Hypothalamus (tissue), 51 donors: Measurements from ENCODE around the gene NCL.
"Not testable (repeated sequence)": the region's sequence is repeated elsewhere in the genome, so short reads cannot be mapped to it uniquely, and the experiment has no call there.

Experiments
- DNase-seq, 51 donors: peaks; one replicate each; lab custom pipeline; 2025; lab: John Stamatoyannopoulos, UW

The NCL gene

DNA sequence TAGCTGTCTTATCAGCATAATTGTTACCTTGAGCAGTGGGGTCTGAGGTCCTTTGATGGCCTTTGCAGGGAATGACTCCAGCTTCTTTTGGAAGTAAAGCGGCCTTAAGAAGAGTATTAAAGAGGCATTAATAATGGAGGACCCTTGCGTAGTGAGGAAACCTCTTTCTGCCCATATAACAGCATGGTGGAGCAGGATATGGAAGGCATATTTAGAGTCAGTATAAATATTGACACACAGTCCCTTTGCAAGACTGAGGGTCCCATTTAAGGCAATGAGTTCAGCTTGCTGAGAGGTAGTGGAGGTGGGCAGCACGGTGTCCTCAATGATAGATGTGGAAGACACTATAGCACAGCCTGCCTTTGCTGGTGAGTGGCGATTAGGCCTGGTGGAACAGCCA, 32.7 kb downstream of the NCL start:
- DNase-seq, result no peak

GRCh38 chr2:231430437-231430836, 33.8 kb downstream of the NCL start:
- DNase-seq, result not testable (repeated sequence)

- no peak for DNase-seq
Observed at GRCh38 chr2:231429901-231430300, 34.4 kb downstream of the NCL start.

DNA sequence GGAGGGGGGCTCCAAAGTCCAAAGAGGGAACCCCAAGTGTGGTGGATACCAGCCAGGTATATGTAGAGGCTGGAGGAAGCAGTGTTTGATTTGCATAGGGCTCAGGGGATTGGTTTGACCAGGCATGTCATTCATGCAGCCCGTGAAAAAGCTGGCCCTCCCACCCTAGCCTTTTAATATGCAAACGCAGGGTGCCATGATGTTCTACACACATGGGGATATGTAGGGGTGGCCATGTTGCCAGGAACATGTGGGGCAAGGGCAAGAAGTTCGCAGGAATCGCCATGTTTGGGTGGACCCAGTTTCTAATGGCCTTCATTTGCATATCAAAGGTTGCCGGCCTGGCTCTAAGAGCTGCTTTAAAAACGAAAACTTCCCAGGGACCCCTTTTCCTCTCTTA, 35.1 kb downstream of the NCL start:
- DNase-seq, result no peak

- DNase-seq, result no peak
Observed at GRCh38 chr2:231427116-231427515, 37.2 kb downstream of the NCL start.

DNA sequence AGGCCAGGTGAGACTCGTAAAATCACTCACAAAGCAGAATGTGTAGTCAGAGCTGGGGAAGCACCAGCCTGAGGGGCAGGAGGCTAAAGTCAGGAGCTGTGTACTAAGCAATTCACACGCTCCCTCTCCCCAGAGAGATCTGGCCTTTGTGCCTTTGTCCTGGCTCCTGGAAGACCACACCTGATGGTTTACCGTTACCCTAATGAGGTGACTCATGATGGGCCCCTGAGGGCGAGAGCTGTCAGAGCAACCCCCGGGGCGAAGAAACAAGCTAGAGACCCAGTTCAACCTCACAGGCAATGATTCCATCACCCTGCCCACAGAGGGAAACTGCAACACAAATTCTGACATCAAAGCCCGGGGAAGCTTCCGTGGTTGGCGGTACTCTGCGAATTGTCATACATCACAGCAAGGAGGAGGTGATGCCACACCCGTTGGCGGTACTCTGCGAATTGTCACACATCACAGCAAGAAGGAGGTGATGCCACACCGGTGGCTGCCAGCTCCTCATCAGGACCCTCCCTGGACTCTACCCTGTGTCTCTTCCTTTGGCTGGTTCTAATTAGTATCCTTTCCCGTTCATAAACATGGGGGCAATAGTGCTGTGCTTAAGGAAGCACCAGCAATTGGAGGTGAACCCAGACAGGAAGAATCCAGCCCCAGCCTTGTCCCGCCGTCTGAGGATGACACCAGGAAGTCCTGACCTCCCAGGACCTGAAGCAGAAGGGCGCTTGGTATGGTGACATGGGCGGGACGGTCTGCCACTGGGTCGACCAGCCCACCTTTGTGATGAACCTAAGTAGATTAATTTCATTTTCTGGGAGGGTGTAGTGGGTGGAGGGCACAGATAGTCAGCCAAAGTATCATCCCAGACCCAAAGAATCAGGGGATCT, 38.2 kb downstream of the NCL start:
- no peak for DNase-seq

GRCh38 chr2:231425291-231425810, 38.9 kb downstream of the NCL start:
- DNase-seq, result no peak

- no peak for DNase-seq
Observed at GRCh38 chr2:231423176-231423575, 41.1 kb downstream of the NCL start.

GRCh38 chr2:231422056-231422455, 42.2 kb downstream of the NCL start:
- DNase-seq, result no peak

DNA sequence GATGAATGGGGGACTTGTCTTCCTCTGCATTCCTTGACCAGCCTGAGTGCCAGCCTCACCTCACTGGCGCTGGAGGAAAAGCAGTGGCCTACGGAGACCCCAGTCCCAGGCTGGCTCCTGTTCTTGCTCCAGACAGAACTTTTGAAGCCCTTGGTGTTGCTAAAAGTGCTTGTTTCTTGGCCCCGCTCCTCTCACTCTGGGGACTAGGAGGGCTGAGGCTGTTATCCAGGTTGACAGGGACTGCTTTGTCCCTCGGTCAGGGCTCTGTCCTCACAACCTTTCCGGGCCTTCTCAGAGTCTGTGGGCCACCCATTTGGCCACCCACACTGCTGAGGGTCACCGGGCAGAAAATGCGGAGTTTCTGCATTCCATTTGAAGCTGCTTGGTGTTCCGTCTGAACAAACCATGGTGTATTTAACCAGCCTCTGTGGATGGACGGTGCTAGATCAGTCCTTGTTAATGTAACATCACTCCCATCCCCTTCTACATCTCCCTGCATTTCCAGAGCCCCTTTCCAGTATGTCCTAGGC, 43.2 kb downstream of the NCL start:
- DNase-seq, result no peak

DNA sequence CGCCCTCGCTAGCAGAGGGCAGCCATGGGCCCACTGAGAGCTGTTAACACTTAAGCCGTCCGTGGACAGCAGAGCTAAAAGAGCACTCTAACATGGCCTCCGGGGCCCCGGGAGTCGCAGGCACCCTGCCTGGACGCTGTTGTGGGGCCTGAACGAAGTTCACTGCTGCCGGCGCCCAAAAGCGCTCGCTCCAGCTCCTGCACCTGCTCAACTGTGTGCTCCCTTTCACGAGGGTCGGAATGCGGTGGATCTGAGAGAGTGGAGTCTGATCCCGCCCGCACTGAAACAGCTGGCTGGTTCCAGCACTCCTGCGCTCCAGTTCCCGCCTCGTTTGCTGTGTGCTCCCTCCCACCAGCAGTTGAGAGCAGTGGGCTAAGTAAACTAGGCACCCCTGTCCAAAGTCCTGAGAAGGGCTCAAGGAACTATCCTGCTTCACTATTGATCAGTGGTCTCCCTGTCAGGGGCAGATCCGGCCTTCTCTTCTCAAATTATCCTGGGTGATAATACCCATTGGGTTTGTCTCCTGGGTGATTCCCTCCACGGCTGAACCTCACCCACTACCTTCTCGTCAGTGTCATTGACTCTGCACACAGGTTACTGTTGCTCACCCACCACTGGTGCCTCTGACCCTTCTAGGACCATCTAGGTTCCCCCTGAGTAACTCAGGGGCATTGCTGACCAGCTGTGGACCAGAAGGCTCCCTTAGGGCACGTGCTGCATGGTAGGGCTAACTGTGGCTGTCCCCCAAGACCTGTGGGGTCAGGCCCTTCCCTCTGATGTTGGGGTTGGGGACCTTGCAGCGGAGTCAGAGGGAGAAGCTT, 45.3 kb downstream of the NCL start:
- no peak for DNase-seq

- DNase-seq, result no peak
Observed at GRCh38 chr2:231415029-231415428, 49.3 kb downstream of the NCL start.

DNA sequence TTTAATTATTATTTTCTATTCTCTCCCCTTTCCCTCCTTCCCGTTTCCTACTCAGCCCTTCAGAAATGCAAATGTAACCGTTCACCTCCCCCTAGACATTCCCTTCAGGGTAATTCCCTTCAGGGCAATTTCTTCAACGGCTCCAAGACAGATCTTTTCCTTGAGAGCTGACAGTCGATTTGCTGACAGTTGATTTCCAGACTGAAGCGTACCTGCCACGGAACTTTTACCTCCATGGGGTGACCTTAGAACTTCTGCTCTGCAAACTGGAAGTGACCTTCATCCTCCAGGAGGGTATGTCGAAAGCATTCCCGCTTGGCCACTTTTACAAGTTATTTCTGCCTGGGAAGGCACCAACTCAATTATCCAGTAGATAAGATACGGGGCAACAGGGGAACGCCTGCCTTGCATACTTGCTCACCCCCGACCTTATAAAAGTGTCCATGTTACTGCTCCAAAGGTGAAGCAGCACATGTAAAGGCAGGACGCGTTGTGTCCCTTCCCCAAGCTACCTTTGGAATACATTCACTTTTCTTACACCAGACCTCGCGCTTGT, 50.3 kb downstream of the NCL start:
- no peak for DNase-seq

DNA sequence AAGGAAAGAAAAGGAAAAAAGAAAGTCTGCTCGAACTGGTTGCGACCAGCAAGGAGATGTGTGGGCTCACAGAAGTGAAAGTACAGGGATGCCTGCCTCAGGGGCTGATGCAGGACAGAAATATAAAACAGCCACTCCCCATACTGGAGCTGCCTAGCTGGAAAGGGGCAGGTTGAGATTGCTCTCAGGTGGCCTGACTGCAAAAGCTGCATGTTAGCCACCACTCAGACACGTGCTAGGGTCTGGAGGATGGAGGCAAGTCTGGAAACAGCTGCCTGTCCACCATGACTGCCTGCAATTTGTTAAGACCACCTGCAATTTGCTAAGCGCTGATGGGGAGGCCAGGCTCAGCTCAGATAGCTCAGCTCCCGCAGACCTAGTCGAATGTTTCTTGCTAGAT, 50.8 kb downstream of the NCL start:
- no peak for DNase-seq

DNA sequence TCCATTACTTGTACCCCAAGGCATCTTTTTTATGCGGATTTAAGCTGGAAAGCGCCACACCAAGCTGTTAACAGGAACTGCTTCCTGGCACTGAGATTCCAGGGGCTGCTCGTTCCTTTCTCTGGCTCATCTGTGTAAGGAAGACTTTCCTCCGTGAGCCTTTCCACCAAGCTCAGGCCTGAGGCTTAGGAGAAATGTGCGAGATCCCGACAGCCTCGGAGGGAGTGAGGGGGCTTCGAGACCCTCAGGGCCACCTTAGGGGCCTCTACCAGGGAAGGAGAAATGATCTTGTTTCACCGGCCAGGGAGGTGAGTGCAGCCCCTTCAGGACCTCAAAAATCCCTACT, 51.7 kb downstream of the NCL start:
- no peak for DNase-seq

DNA sequence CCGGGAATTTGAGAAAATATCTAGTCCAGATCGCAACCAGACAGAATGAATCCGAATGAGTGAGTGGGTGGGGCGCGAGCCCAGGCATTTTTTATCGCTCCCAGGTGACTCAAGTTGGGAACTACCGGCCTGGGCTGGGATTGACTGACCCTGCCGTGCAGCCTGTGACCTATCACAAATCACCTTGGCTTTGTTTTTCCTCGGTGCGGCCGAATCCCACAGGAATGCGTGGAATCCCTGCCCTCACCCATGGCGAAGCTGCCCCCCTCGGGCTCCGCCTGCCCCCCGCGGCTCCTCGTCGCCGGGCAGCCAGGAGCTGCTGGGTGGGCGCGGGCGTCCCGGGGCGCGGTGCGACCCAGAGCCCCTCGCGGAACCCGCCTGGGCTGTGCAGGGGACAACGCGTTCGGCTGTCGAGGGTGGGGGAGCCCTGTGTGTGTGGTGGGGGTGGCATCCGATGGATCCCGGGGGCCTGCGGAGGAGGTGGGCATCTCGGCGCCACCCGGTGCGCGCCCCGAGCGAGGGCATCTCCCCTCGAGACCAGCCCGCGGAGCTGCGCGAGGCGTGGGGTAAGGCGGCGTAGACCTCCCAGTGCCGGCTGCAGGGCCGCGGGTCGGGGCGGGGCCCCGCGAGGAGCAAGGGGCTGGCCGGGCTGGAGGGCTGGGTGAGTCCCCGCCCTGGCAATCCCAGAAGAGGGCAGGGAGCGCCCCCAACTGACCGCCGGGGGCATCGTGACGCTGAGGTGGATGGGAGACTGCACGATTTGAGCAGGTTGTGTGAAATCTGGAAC, 52.3 kb downstream of the NCL start:
- peak in 48 of 51 donors; percentile 29 to 90 (median 74) for DNase-seq

DNA sequence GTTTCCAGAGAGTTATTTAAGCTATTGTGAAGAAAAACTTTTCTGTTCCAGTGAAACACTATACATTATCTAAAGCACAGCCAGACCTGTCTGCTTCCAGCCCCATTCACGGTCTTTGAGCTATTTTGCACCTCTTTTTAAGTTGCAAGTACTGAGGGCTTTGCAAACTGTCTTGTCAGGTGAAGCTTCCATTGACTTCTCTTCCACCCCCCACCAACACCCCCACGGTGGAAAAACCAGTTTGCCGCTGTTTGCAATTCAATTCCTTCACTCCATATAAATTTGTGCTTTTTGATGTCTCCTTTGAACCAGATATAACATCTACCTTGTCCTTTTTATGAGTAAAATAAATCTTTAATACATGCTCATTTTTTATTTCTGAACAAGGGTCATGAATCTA, 53.0 kb downstream of the NCL start:
- no peak for DNase-seq

GRCh38 chr2:231410293-231411004, 53.8 kb downstream of the NCL start:
- no peak for DNase-seq

- no peak for DNase-seq
Observed at GRCh38 chr2:231409776-231410175, 54.5 kb downstream of the NCL start.

- not testable (repeated sequence) for DNase-seq
Observed at GRCh38 chr2:231408304-231408703, 56.0 kb downstream of the NCL start.
